Measurements from ENCODE around the gene TSPAN11.

DNA sequence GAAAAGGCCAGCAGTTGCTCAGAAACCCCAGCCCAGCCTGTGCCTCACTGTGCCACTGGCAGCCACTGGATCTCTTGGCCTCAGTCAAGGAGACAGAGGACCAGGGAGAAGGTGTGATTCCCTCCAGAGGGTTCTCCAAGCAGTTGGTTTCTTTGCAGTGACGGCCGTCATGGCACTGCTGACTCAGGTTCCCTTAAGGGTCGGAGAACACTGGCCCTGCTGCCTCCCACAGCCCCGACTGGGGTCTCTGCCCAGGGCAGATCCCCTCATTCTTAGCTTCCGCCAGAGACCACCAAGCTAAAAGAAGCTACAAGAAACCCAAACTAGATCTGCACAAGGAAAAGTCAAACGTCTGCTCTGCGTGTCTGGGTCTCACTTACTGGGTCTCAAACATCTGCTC, 16.4 kb downstream of the TSPAN11 start:
- TF ChIP-seq, protein P1, sequence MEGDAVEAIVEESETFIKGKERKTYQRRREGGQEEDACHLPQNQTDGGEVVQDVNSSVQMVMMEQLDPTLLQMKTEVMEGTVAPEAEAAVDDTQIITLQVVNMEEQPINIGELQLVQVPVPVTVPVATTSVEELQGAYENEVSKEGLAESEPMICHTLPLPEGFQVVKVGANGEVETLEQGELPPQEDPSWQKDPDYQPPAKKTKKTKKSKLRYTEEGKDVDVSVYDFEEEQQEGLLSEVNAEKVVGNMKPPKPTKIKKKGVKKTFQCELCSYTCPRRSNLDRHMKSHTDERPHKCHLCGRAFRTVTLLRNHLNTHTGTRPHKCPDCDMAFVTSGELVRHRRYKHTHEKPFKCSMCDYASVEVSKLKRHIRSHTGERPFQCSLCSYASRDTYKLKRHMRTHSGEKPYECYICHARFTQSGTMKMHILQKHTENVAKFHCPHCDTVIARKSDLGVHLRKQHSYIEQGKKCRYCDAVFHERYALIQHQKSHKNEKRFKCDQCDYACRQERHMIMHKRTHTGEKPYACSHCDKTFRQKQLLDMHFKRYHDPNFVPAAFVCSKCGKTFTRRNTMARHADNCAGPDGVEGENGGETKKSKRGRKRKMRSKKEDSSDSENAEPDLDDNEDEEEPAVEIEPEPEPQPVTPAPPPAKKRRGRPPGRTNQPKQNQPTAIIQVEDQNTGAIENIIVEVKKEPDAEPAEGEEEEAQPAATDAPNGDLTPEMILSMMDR (IDR thresholded peaks at IDR 0.05; ENCODE audit: low read length): no peak
- TF ChIP-seq EZH2 (IDR thresholded peaks at IDR 0.05; ENCODE audit: borderline replicate concordance, low read length): no peak

All from OCI-LY1 (cell line).